Esophagus squamous epithelium (tissue), 4 donors: ENCODE data around the gene SLC22A5.

ENCODE experiments used
- CTCF ChIP-seq, 6 experiments: fragments of 450-650 bp in 4 of 6; fragments of 200-600 bp in 2 of 6; sonication (generic) in 2 of 6; IDR thresholded peaks; one replicate each; pipeline ENCODE4 v1.5.1; 2016 to 2019; ENCODE audit warnings: antibody characterized with exemption in 6 of 6, mild to moderate bottlenecking in 4 of 6, moderate library complexity in 4 of 6
- POLR2A ChIP-seq, 4 donors: fragments of 450-650 bp; IDR thresholded peaks; one replicate each; pipeline ENCODE4 v1.6.1; 2017; ENCODE audit warnings: antibody characterized with exemption in 4 of 4, mild to moderate bottlenecking in 4 of 4, moderate library complexity in 3 of 4

- TF ChIP-seq CTCF (IDR thresholded peaks at IDR 0.05) (no peak), POLR2A (IDR thresholded peaks at IDR 0.05) (no peak)
These were observed 61.2 kb downstream of the SLC22A5 start for GRCh38 chr5:132430746-132431145.
